ENCODE results near the gene SVOPL.
"Not testable (repeated sequence)": the region's sequence is repeated elsewhere in the genome, so short reads cannot be mapped to it uniquely, and the experiment has no call there.

Gene SVOPL

GRCh38 chr7:138701537-138701923 lies 368 bp upstream of the SVOPL start:
- no peak for DNase-seq (ENCODE audit: low read depth)

- no peak for DNase-seq (ENCODE audit: low read depth)
These were observed 1.5 kb downstream of the SVOPL start for GRCh38 chr7:138699661-138700060.

GRCh38 chr7:138698281-138698680 lies 2.9 kb downstream of the SVOPL start:
- no peak for DNase-seq (ENCODE audit: low read depth)

GRCh38 chr7:138697535-138698182 lies 3.5 kb downstream of the SVOPL start:
- no peak for DNase-seq (ENCODE audit: low read depth)

- DNase-seq (ENCODE audit: low read depth), result not testable (repeated sequence)
These were observed 5.4 kb downstream of the SVOPL start for GRCh38 chr7:138695776-138696175.

- no peak for DNase-seq (ENCODE audit: low read depth)
These were observed 6.1 kb downstream of the SVOPL start for GRCh38 chr7:138695106-138695505.

GRCh38 chr7:138691178-138691577 lies 10.0 kb downstream of the SVOPL start:
- no peak for DNase-seq (ENCODE audit: low read depth)

- no peak for DNase-seq (ENCODE audit: low read depth)
These were observed 10.7 kb downstream of the SVOPL start for GRCh38 chr7:138690495-138690894.

- not testable (repeated sequence) for DNase-seq (ENCODE audit: low read depth)
These were observed 13.1 kb downstream of the SVOPL start for GRCh38 chr7:138688037-138688436.

GRCh38 chr7:138684340-138684739 lies 16.8 kb downstream of the SVOPL start:
- no peak for DNase-seq (ENCODE audit: low read depth)

- DNase-seq (ENCODE audit: low read depth), result no peak
These were observed 21.4 kb downstream of the SVOPL start for GRCh38 chr7:138679793-138680192.

GRCh38 chr7:138670594-138670993 lies 30.6 kb downstream of the SVOPL start:
- no peak for DNase-seq (ENCODE audit: low read depth)

- no peak for DNase-seq (ENCODE audit: low read depth)
These were observed 31.8 kb downstream of the SVOPL start for GRCh38 chr7:138669364-138669763.

GRCh38 chr7:138668946-138669345 lies 32.2 kb downstream of the SVOPL start:
- DNase-seq (ENCODE audit: low read depth), result no peak

GRCh38 chr7:138668229-138668596 lies 32.9 kb downstream of the SVOPL start:
- DNase-seq (ENCODE audit: low read depth), result no peak

- no peak for DNase-seq (ENCODE audit: low read depth)
These were observed 33.5 kb downstream of the SVOPL start for GRCh38 chr7:138667535-138668228.

- no peak for DNase-seq (ENCODE audit: low read depth)
These were observed 34.8 kb downstream of the SVOPL start for GRCh38 chr7:138666385-138666784.

- DNase-seq (ENCODE audit: low read depth), result no peak
These were observed 35.5 kb downstream of the SVOPL start for GRCh38 chr7:138665669-138666140.

- DNase-seq (ENCODE audit: low read depth), result no peak
These were observed 35.9 kb downstream of the SVOPL start for GRCh38 chr7:138665249-138665648.

- no peak for DNase-seq (ENCODE audit: low read depth)
These were observed 37.1 kb downstream of the SVOPL start for GRCh38 chr7:138663725-138664710.

- no peak for DNase-seq (ENCODE audit: low read depth)
These were observed 38.2 kb downstream of the SVOPL start for GRCh38 chr7:138662991-138663320.

GRCh38 chr7:138662076-138662990 lies 38.8 kb downstream of the SVOPL start:
- DNase-seq (ENCODE audit: low read depth), result no peak
